ENCODE measurements around the gene ATP5PB.

Gene ATP5PB

GRCh38 chr1:111474106-111474505 is 24.8 kb downstream of the ATP5PB start:
- no peak overlapping the region for H3K4me3 ChIP-seq (ENCODE audit: insufficient read depth in 1 of 2, low read depth in 1 of 2, low read length in 2 of 2)
- WGBS: 97% methylated on average over 5 of the region's 5 CpGs

GRCh38 chr1:111474521-111474920 is 25.3 kb downstream of the ATP5PB start:
- 96% methylated on average over 3 of the region's 4 CpGs for WGBS
- H3K27me3 ChIP-seq (ENCODE audit: control insufficient read depth in 1 of 2, insufficient read depth in 1 of 2, low read length in 2 of 2): no peaks in the 10 kb centered on the region
- no peak overlapping the region for H2BK120ac ChIP-seq (ENCODE audit: low read depth, low read length)
- H3K9ac ChIP-seq (ENCODE audit: low read length): no peak overlapping the region
- no peak overlapping the region for H2BK12ac ChIP-seq (ENCODE audit: low read length in 2 of 2)
- no peak for DNase-seq
- no peak overlapping the region for H4K91ac ChIP-seq (ENCODE audit: low read length)
- no peak overlapping the region for H3K4me2 ChIP-seq (ENCODE audit: low read length, poor library complexity, severe bottlenecking)
- H3K4me1 ChIP-seq (ENCODE audit: control insufficient read depth, insufficient read depth, low read depth, low read length): no peaks in the 10 kb centered on the region
- no peak overlapping the region for H3K4ac ChIP-seq (ENCODE audit: low read depth in 1 of 2, low read length in 2 of 2)
- H2AK5ac ChIP-seq (ENCODE audit: low read length, severe bottlenecking): no peak overlapping the region
- H3K27ac ChIP-seq (ENCODE audit: low read length, poor library complexity, severe bottlenecking): no peak overlapping the region
- no peak overlapping the region for H3K14ac ChIP-seq (ENCODE audit: low read length in 2 of 2)
- no peak overlapping the region for H2AFZ ChIP-seq (ENCODE audit: low read depth, low read length)
- no peak overlapping the region for H4K8ac ChIP-seq (ENCODE audit: low read length)
- H2BK15ac ChIP-seq (ENCODE audit: low read depth, poor library complexity, severe bottlenecking): no peak overlapping the region
- no peak overlapping the region for H3K23ac ChIP-seq (ENCODE audit: low read length in 2 of 2)
- H3K9me3 ChIP-seq (ENCODE audit: control insufficient read depth, low read length): no peaks in the 10 kb centered on the region
- H3K18ac ChIP-seq (ENCODE audit: low read depth in 1 of 2, low read length in 2 of 2): no peak overlapping the region
- peaks cover 0 to 23% of the 10 kb centered on the region in 2 experiments for H3K36me3 ChIP-seq (ENCODE audit: control insufficient read depth in 1 of 2, insufficient read depth in 2 of 2, low read depth in 1 of 2, low read length in 2 of 2)
- H2BK5ac ChIP-seq (ENCODE audit: low read depth, low read length, poor library complexity, severe bottlenecking): no peak overlapping the region
- no peak overlapping the region for H3K4me3 ChIP-seq (ENCODE audit: insufficient read depth in 1 of 2, low read depth in 1 of 2, low read length in 2 of 2)
- no peaks in the 10 kb centered on the region for H3K79me1 ChIP-seq (replicated peaks; ENCODE audit: low read length, poor library complexity, severe bottlenecking)

More at GRCh38 chr1:111474106-111474505, 24.8 kb downstream of the ATP5PB start:
- H3K4me1 ChIP-seq (ENCODE audit: control insufficient read depth, insufficient read depth, low read depth, low read length): no peaks in the 10 kb centered on the region
- H2BK12ac ChIP-seq (ENCODE audit: low read length in 2 of 2): no peak overlapping the region
- no peak overlapping the region for H2AFZ ChIP-seq (ENCODE audit: low read depth, low read length)
- H3K36me3 ChIP-seq (ENCODE audit: control insufficient read depth in 1 of 2, insufficient read depth in 2 of 2, low read depth in 1 of 2, low read length in 2 of 2): peaks cover 0 to 27% of the 10 kb centered on the region in 2 experiments
- no peak overlapping the region for H2BK5ac ChIP-seq (ENCODE audit: low read depth, low read length, poor library complexity, severe bottlenecking)
- no peak overlapping the region for H2BK120ac ChIP-seq (ENCODE audit: low read depth, low read length)
- no peaks in the 10 kb centered on the region for H3K79me1 ChIP-seq (replicated peaks; ENCODE audit: low read length, poor library complexity, severe bottlenecking)
- no peak overlapping the region for H3K27ac ChIP-seq (ENCODE audit: low read length, poor library complexity, severe bottlenecking)
- H2BK15ac ChIP-seq (ENCODE audit: low read depth, poor library complexity, severe bottlenecking): no peak overlapping the region
- no peak overlapping the region for H4K91ac ChIP-seq (ENCODE audit: low read length)
- H3K4me2 ChIP-seq (ENCODE audit: low read length, poor library complexity, severe bottlenecking): no peak overlapping the region
- DNase-seq: no peak
- H3K18ac ChIP-seq (ENCODE audit: low read depth in 1 of 2, low read length in 2 of 2): no peak overlapping the region
- no peak overlapping the region for H2AK5ac ChIP-seq (ENCODE audit: low read length, severe bottlenecking)
- no peak overlapping the region for H3K14ac ChIP-seq (ENCODE audit: low read length in 2 of 2)
- H3K23ac ChIP-seq (ENCODE audit: low read length in 2 of 2): no peak overlapping the region
- H3K9me3 ChIP-seq (ENCODE audit: control insufficient read depth, low read length): no peaks in the 10 kb centered on the region
- no peak overlapping the region for H3K4ac ChIP-seq (ENCODE audit: low read depth in 1 of 2, low read length in 2 of 2)
- H4K8ac ChIP-seq (ENCODE audit: low read length): no peak overlapping the region
- H3K27me3 ChIP-seq (ENCODE audit: control insufficient read depth in 1 of 2, insufficient read depth in 1 of 2, low read length in 2 of 2): no peaks in the 10 kb centered on the region
- no peak overlapping the region for H3K9ac ChIP-seq (ENCODE audit: low read length)

- Histone ChIP-seq H3K4me2 (ENCODE audit: low read length, poor library complexity, severe bottlenecking) (no peak overlapping the region), H2AFZ (ENCODE audit: low read depth, low read length) (no peak overlapping the region)
Measured at GRCh38 chr1:111475701-111476100, 26.4 kb downstream of the ATP5PB start.

GRCh38 chr1:111476214-111476613 is 26.9 kb downstream of the ATP5PB start:
- no peaks in the 10 kb centered on the region for H3K9me3 ChIP-seq (ENCODE audit: control insufficient read depth, low read length)
- H3K27me3 ChIP-seq (ENCODE audit: control insufficient read depth in 1 of 2, insufficient read depth in 1 of 2, low read length in 2 of 2): no peaks in the 10 kb centered on the region
- no peak overlapping the region for H3K9ac ChIP-seq (ENCODE audit: low read length)
- H2BK5ac ChIP-seq (ENCODE audit: low read depth, low read length, poor library complexity, severe bottlenecking): no peak overlapping the region
- H3K36me3 ChIP-seq (ENCODE audit: control insufficient read depth in 1 of 2, insufficient read depth in 2 of 2, low read depth in 1 of 2, low read length in 2 of 2): peaks cover 0 to 6% of the 10 kb centered on the region in 2 experiments
- H3K4me3 ChIP-seq (ENCODE audit: insufficient read depth in 1 of 2, low read depth in 1 of 2, low read length in 2 of 2): no peak overlapping the region
- no peak overlapping the region for H3K14ac ChIP-seq (ENCODE audit: low read length in 2 of 2)
- no peak overlapping the region for H4K8ac ChIP-seq (ENCODE audit: low read length)
- no peak overlapping the region for H3K23ac ChIP-seq (ENCODE audit: low read length in 2 of 2)
- no peak overlapping the region for H2AFZ ChIP-seq (ENCODE audit: low read depth, low read length)
- H3K18ac ChIP-seq (ENCODE audit: low read depth in 1 of 2, low read length in 2 of 2): no peak overlapping the region
- H3K4me2 ChIP-seq (ENCODE audit: low read length, poor library complexity, severe bottlenecking): no peak overlapping the region
- H4K91ac ChIP-seq (ENCODE audit: low read length): no peak overlapping the region
- H2BK15ac ChIP-seq (ENCODE audit: low read depth, poor library complexity, severe bottlenecking): no peak overlapping the region
- no peak overlapping the region for H2AK5ac ChIP-seq (ENCODE audit: low read length, severe bottlenecking)
- no peak overlapping the region for H3K4ac ChIP-seq (ENCODE audit: low read depth in 1 of 2, low read length in 2 of 2)
- no peak overlapping the region for H2BK12ac ChIP-seq (ENCODE audit: low read length in 2 of 2)
- no peaks in the 10 kb centered on the region for H3K4me1 ChIP-seq (ENCODE audit: control insufficient read depth, insufficient read depth, low read depth, low read length)
- no peak for DNase-seq
- no peak overlapping the region for H3K27ac ChIP-seq (ENCODE audit: low read length, poor library complexity, severe bottlenecking)
- H3K79me1 ChIP-seq (replicated peaks; ENCODE audit: low read length, poor library complexity, severe bottlenecking): no peaks in the 10 kb centered on the region
- no peak overlapping the region for H2BK120ac ChIP-seq (ENCODE audit: low read depth, low read length)

More at GRCh38 chr1:111475701-111476100, 26.4 kb downstream of the ATP5PB start:
- Histone ChIP-seq H2BK5ac (ENCODE audit: low read depth, low read length, poor library complexity, severe bottlenecking) (no peak overlapping the region), H4K8ac (ENCODE audit: low read length) (no peak overlapping the region), H2BK12ac (ENCODE audit: low read length in 2 of 2) (no peak overlapping the region), H3K4me3 (ENCODE audit: insufficient read depth in 1 of 2, low read depth in 1 of 2, low read length in 2 of 2) (no peak overlapping the region), H3K9ac (ENCODE audit: low read length) (no peak overlapping the region), H3K23ac (ENCODE audit: low read length in 2 of 2) (no peak overlapping the region), H4K91ac (ENCODE audit: low read length) (no peak overlapping the region), H3K4ac (ENCODE audit: low read depth in 1 of 2, low read length in 2 of 2) (no peak overlapping the region), H3K9me3 (ENCODE audit: control insufficient read depth, low read length) (no peaks in the 10 kb centered on the region), H3K14ac (ENCODE audit: low read length in 2 of 2) (no peak overlapping the region), H3K27ac (ENCODE audit: low read length, poor library complexity, severe bottlenecking) (no peak overlapping the region), H3K27me3 (ENCODE audit: control insufficient read depth in 1 of 2, insufficient read depth in 1 of 2, low read length in 2 of 2) (no peaks in the 10 kb centered on the region), H3K4me1 (ENCODE audit: control insufficient read depth, insufficient read depth, low read depth, low read length) (no peaks in the 10 kb centered on the region), H2BK120ac (ENCODE audit: low read depth, low read length) (no peak overlapping the region), H3K36me3 (ENCODE audit: control insufficient read depth in 1 of 2, insufficient read depth in 2 of 2, low read depth in 1 of 2, low read length in 2 of 2) (peaks cover 0 to 11% of the 10 kb centered on the region in 2 experiments), H3K18ac (ENCODE audit: low read depth in 1 of 2, low read length in 2 of 2) (no peak overlapping the region), H2AK5ac (ENCODE audit: low read length, severe bottlenecking) (no peak overlapping the region), H2BK15ac (ENCODE audit: low read depth, poor library complexity, severe bottlenecking) (no peak overlapping the region), H3K79me1 (replicated peaks; ENCODE audit: low read length, poor library complexity, severe bottlenecking) (no peaks in the 10 kb centered on the region)
- DNase-seq: no peak
- 83% methylated on average over 5 of the region's 5 CpGs for WGBS
